GM12891 (cell line): Measurements from ENCODE around the gene CASTOR2.

Source experiments
- PAX5 ChIP-seq: IDR thresholded peaks from 2 replicates; pipeline ENCODE4 v1.6.1; 2011; ENCODE audit warnings: low read length, moderate library complexity, mild to moderate bottlenecking; ENCODE audit not compliant: insufficient read depth, severe bottlenecking
- POLR2A ChIP-seq: IDR thresholded peaks from 2 replicates; pipeline ENCODE4 v1.6.1; 2011; ENCODE audit warnings: low read depth, low read length, control low read depth
- POLR2AphosphoS5 ChIP-seq: IDR thresholded peaks from 2 replicates; pipeline ENCODE4 v1.6.1; 2011; ENCODE audit warnings: low read depth, low read length, control low read depth
- POU2F2 ChIP-seq: IDR thresholded peaks from 2 replicates; pipeline ENCODE4 v1.6.1; 2011; ENCODE audit warnings: low read depth, mild to moderate bottlenecking, control low read depth, low read length, moderate library complexity
- TAF1 ChIP-seq: IDR thresholded peaks from 2 replicates; pipeline ENCODE4 v1.6.1; 2011; ENCODE audit warnings: low read depth, low read length, control low read depth

DNA sequence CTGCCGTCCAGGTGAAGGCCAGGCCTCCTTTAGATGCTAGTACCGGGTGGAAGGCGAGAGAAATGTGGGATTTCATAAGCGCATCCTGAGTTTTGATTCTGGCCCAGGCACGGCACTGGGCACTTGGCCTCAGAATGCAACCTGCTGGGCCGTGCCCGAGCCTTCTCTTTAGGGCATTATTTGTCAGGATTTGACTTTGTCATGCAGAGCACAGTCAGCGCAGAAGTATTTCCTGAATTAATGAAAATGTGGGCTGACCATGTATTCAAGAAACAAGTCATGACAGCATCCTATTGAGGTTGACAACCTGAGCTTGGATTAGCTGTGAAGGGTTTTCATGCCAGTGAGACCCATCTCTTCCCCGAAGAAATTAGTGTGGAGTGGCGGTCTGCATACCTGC, 74.7 kb downstream of the CASTOR2 start:
- TF ChIP-seq POLR2A (no peak), POLR2AphosphoS5 (no peak), TAF1 (no peak), POU2F2 (no peak), PAX5 (no peak)
